ENCODE data around the gene KIF3C.
"Not testable (repeated sequence)": the region's sequence is repeated elsewhere in the genome, so short reads cannot be mapped to it uniquely, and the experiment has no call there.

The KIF3C gene

GRCh38 chr2:25982273-25982967 lies at the start of gene KIF3C:
Gene KIF3C (minus strand): TSS chr2:25982497. CDS start chr2:25981917, 580 bp downstream.
- no peak for FAIRE-seq

GRCh38 chr2:26028083-26028482 lies 45.8 kb upstream of the KIF3C start:
- not testable (repeated sequence) for FAIRE-seq

- FAIRE-seq: no peak
These were observed 43.2 kb upstream of the KIF3C start for GRCh38 chr2:26025509-26025908.

DNA sequence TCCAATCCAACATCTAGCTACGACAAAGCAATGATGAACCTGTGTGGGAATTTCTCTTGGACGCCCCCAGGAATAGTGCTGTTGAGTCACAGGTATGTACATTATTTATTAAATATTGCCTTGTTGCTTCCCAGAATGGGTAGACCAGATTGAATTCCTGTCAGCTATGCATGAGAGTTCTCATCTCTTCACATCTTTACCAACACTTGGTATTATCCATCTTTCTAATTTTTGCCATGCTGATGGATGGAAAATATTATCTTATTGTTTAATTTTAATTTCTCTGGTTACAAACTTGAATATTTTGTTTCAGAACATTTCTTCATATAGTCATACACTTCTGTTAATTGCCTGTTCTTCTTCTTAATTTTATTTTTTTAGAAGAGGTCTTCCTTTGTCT lies 42.0 kb upstream of the KIF3C start:
- no peak for FAIRE-seq

GRCh38 chr2:26020231-26020640 lies 37.9 kb upstream of the KIF3C start:
- FAIRE-seq: no peak

GRCh38 chr2:26018184-26019055 lies 36.1 kb upstream of the KIF3C start:
- no peak for FAIRE-seq

DNA sequence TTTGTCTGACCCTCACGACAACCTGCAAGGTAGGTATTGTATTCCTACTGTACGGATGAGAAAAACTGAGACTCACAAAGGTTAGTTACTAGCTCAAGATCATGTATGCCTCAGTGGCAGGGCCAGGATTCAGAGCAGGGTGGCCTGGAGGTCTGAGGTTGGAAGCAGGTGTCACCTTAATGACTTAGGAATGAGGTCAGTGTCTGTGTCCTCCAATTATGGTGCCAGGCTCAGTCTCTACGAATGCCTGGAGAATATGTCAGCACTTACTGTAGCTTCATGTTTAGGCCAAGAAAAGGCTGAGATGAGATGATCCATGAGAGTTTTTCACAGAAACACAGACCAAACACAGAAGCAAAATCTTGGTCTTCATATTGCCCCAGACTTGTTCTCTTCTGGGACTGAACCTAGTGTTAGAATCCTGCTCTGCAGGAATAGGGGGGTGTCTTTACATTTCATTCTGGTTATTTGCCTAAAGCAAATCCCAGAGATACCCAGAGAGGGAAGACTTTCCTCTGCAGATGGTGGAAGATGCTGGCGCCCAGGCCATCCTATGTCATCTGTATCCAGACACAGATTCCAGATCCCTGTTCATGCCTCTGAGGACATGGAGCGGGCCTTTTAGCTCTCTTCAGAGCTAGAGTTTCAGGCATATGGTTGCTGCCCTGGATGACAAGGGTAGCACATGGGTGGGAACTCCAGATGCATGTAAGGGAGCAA lies 35.3 kb upstream of the KIF3C start:
- FAIRE-seq: no peak

DNA sequence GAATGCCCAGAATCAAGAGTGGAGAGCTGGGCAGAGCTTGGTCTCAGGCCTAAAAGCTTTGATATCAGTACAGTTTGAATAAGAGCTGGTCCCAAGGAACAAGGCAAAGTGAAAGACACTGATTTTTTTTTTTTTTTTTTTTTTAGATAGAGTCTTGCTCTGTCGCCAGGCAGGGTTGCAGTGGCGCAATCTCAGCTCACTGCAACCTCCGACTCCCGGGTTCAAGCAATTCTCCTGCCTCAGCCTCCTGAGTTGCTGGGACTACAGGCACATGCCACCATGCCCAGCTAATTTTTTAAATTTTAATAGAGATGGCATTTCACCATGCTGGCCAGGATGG lies 34.4 kb upstream of the KIF3C start:
- FAIRE-seq: not testable (repeated sequence)

DNA sequence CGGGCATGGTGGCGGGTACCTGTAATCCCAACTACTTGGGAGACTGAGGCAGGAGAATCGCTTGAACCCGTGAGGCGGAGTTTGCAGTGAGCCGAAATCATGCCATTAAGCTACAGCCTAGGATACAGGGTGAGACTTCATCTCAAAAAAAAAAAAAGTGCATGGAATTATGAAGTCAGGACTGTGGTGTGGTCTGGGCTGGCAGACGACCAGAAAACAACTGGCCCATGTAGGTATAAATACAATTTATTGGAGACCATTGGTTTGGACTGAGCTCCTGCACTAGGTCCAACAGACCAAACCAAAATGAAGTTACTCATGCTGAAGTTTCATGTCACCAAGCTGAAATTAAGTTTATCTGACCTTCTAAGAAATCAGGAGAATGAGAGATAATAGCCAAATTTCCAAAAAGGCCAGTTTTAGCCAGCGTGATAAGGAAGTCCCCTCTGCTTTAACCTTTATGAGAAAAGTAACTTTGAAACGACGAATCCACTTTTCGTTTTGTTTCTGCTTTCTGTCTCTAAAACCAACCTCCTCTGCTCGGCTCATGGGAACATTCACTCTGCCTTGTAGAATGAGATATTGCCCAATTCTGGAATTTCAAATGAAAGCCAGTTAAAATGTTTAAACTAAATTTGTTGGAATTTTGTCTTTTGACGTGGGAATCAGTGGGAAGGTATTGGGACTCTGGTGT lies 33.9 kb upstream of the KIF3C start:
- FAIRE-seq: no peak

- FAIRE-seq: no peak
These were observed 31.4 kb upstream of the KIF3C start for GRCh38 chr2:26013668-26014067.

- no peak for FAIRE-seq
These were observed 29.9 kb upstream of the KIF3C start for GRCh38 chr2:26011990-26012856.

GRCh38 chr2:26011609-26011989 lies 29.3 kb upstream of the KIF3C start:
- FAIRE-seq: no peak

- no peak for FAIRE-seq
These were observed 28.6 kb upstream of the KIF3C start for GRCh38 chr2:26010943-26011342.

GRCh38 chr2:26009567-26009963 lies 27.3 kb upstream of the KIF3C start:
- no peak for FAIRE-seq

DNA sequence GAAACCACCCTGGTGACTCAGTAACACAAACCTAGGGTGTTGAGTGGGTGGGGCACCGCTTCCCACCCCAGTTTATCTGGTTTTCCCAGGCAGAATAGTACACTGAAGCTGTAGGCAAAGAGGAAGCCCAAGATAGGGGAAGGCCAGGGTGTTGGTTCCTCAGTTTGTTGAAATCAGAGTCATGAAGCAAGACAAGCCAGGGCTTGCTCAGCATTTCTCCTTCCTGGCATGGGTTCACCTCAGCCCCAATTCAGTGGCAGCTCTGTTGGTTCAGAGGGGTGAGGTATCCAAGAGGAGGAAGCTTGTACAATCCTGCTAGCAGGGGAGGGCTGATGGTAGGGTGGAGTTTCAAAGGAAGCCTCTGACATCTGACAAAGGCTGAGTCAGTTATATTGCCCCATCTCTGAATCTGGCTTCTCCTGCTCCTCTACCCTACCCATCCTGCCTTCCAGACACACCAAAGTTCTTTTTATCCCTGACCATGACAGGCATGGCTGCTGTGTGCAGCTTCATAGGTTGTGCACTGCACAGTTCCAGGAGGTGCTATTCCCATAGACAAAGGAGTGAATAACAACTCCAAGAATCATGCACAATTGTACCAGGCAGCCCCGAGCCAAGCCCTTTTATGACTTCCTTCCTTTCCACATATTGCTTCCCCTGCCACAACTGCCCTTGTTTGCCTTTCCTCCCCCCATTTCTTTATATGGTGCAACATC lies 26.7 kb upstream of the KIF3C start:
- FAIRE-seq: no peak

GRCh38 chr2:26008095-26008494 lies 25.8 kb upstream of the KIF3C start:
- FAIRE-seq: no peak

DNA sequence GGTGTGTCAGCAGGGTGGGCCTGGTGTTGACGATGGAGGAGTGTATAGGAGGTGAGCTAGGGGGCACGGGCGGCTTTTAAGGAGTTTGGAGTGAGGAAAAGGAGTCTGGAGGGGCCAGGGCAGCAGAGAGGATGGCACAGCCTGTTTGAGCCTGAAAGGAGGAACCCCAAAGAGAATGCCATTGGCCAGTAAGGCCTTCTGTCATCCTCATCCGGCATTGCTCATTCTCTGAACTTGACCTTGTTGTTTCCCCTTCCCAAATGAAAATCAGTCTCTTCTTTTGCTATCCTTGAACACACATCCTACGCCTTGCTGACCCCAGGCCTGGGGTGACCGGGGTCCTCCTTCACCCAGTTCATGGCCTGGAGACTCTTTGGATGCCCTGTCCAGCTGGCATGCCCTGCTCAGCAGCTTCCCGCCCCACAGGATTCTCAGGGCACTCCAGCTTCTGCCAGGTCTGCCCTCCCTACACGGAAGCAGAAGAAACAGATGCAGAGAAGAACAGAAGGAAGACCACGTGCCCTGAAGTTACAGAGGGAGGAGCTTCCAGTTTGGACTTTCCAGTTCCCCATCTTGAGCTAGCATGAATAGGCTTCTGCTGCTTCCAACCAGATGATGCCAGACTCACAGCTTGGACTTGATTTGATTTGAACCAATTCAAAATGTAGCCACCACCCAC lies 20.5 kb upstream of the KIF3C start:
- FAIRE-seq: no peak

- no peak for FAIRE-seq
These were observed 19.6 kb upstream of the KIF3C start for GRCh38 chr2:26001743-26002351.

DNA sequence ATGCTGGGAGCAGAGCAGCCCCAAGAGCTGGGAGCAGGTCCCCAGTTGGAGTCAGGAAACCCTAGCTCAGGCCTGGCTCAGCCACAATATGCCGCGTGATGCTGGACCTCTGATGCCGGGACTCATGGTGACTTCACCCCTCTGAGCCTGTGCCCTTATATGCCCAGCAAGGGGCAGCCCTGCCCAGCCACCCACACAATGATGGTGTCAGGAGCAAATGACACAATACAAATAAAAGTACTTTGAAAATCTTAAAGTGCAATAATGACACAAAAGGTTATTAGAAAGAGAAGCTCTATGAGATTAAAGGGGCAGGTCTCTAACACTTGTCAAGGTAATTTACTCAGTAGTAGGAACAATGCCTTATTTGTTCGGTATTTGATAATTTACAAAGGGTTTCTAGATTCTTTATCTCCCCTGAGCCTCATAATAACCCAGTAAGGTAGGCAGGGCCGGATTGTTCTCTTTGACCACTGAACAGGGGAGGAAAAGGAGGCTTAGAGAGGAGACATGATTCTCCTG lies 18.3 kb upstream of the KIF3C start:
- FAIRE-seq: no peak

GRCh38 chr2:25999406-25999805 lies 17.1 kb upstream of the KIF3C start:
- FAIRE-seq: not testable (repeated sequence)
